GM12878 (cell line): ENCODE measurements around the gene KIF21B. TPM values are rescaled to one million over a fixed set of nuclear protein-coding genes. Genes with fewer than 3 reads are reported as not detected.

ENCODE experiments used
- ATAC-seq: fragments of 200-7000 bp; cut with Tn5 transposase; 3 replicates; pipeline ENCODE4 v1.9.1; 2020; ENCODE audit warnings: mild to moderate bottlenecking, moderate library complexity
- BruUV-seq: library from RNA; stranded (reverse); fragments of 400-500 nt; replicated peaks from 2 replicates; lab custom pipeline; 2021; lab: Mats Ljungman, UMichigan
- CTCF ChIA-PET: fragments of 300-600 bp; sonication (Branson Sonifier 250); formaldehyde crosslinking; extraction: SDS; loops from one replicate; lab custom pipeline; 2021; ENCODE audit warnings: inconsistent platforms; lab: Yijun Ruan, JAX
- POLR2A ChIA-PET: fragments of 350-600 bp; formaldehyde crosslinking; extraction: SDS; loops from one replicate; lab custom pipeline; 2021; ENCODE audit warnings: inconsistent platforms; lab: Charles Lee
- RAD21 ChIA-PET: fragments of 300-600 bp; sonication (Branson Sonifier 250); formaldehyde crosslinking; loops from one replicate; lab custom pipeline; 2023; ENCODE audit warnings: antibody characterized with exemption; ENCODE audit not compliant: unreplicated experiment; lab: Charles Lee
- SMC1A ChIA-PET: fragments of 300-600 bp; sonication (Branson Sonifier 250); formaldehyde crosslinking; loops from one replicate; lab custom pipeline; 2023; ENCODE audit not compliant: unreplicated experiment, uncharacterized antibody; lab: Charles Lee
- DNase-seq: peaks from one replicate; pipeline ENCODE4 v3.0.0-alpha.2; 2011; ENCODE audit warnings: low read depth, low spot score
- FAIRE-seq: peaks from 3 replicates; lab custom pipeline; 2011; peaks lifted over from hg19 to GRCh38; lab: Jason Lieb, UNC
- H2AFZ ChIP-seq: 2 replicates; pipeline ENCODE4 v1.6.0; 2011; ENCODE audit warnings: low read depth, low read length, control low read depth; ENCODE audit not compliant: control insufficient read depth
- H3K27ac ChIP-seq: 2 replicates; pipeline ENCODE4 v1.5.1; 2011; ENCODE audit warnings: control low read depth; ENCODE audit not compliant: control insufficient read depth, insufficient read depth
- H3K27me3 ChIP-seq, 2 experiments: replicated peaks in 1 of 2; 2 replicates each; pipeline versions ENCODE4 v1.6.0 to v1.6.1; 2011; ENCODE audit warnings: low read length in 1 of 2; ENCODE audit not compliant: control insufficient read depth in 2 of 2, insufficient read depth in 2 of 2
- H3K36me3 ChIP-seq, 2 experiments: 2 replicates each; pipeline ENCODE4 v1.5.1; 2011; ENCODE audit warnings: low read length in 1 of 2; ENCODE audit not compliant: control insufficient read depth in 2 of 2, insufficient read depth in 2 of 2
- H3K4me1 ChIP-seq: 2 replicates; pipeline ENCODE4 v1.6.1; 2011; ENCODE audit warnings: mild to moderate bottlenecking, low read length, moderate library complexity, mixed read lengths; ENCODE audit not compliant: control insufficient read depth, insufficient read depth
- H3K4me2 ChIP-seq: 2 replicates; pipeline ENCODE4 v1.6.0; 2011; ENCODE audit warnings: control low read depth; ENCODE audit not compliant: control insufficient read depth, insufficient read depth
- H3K4me3 ChIP-seq: fragments of 200-600 bp; sonication (generic); 2 replicates; pipeline ENCODE4 v1.5.1; 2016
- H3K79me2 ChIP-seq: 2 replicates; pipeline ENCODE4 v1.6.0; 2011; ENCODE audit warnings: low read length; ENCODE audit not compliant: control insufficient read depth, insufficient read depth
- H3K9ac ChIP-seq: 2 replicates; pipeline ENCODE4 v1.8.0; 2011; ENCODE audit warnings: low read length, control low read depth, mixed read lengths; ENCODE audit not compliant: control insufficient read depth, insufficient read depth
- H3K9me3 ChIP-seq: replicated peaks from 3 replicates; pipeline ENCODE4 v1.5.1; 2011; ENCODE audit warnings: mild to moderate bottlenecking, low read length; ENCODE audit not compliant: control insufficient read depth, insufficient read depth
- H4K20me1 ChIP-seq: 2 replicates; pipeline ENCODE4 v1.6.0; 2011; ENCODE audit not compliant: control insufficient read depth, insufficient read depth
- SPI1 ChIP-seq: IDR thresholded peaks from 2 replicates; pipeline ENCODE4 v1.6.1; 2011; ENCODE audit warnings: low read depth, mild to moderate bottlenecking, low read length, moderate library complexity, borderline replicate concordance; ENCODE audit not compliant: insufficient read depth
- WGBS: methylation state at CpG from one replicate; pipeline ENCODE4 v1.1.6; 2016; ENCODE audit warnings: low lambda C conversion rate; ENCODE audit not compliant: insufficient replicate concordance, insufficient coverage; ENCODE audit errors: missing lambda C conversion rate; 5-methylcytosine and 5-hydroxymethylcytosine counted together
- in situ Hi-C: fragments of 300-500 bp; cut with MboI; formaldehyde crosslinking; loops from 9 replicates; pipeline ENCODE4 v1.14.3; 2018; ENCODE audit warnings: mixed read lengths
- intact Hi-C: fragments of 100-400 bp; cut with micrococcal nuclease; formaldehyde crosslinking; loops from one replicate; pipeline ENCODE4 v1.14.2; 2022; ENCODE audit not compliant: unreplicated experiment
- polyA plus RNA-seq, 11 experiments: library from polyadenylated mRNA; depleted of rRNA in 4 of 11; unstranded in 6 of 11; stranded (reverse) in 5 of 11; fragments of >200 nt; fragmentation: Nextera tagmentation in 4 of 11; fragmentation: Illumina TruSeq in 1 of 11; extraction: Ambion mirVana in 4 of 11; extraction: Trizol in 1 of 11; gene quantifications; 1 replicate in 1 of 11; 2 replicates in 10 of 11; pipeline versions ENCODE4 v1.2.1 to v1.2.3, GENCODE V29; 2011 to 2016; ENCODE audit warnings: inconsistent platforms in 2 of 11, missing spikeins in 2 of 11, low read depth in 1 of 11
- total RNA-seq, 4 experiments: library from RNA; depleted of rRNA in 3 of 4; stranded (reverse); fragments of >200 nt in 3 of 4; fragmentation: Illumina TruSeq in 1 of 4; extraction: Trizol in 1 of 4; gene quantifications; 2 replicates each; pipeline versions ENCODE4 v1.2.1 to v1.2.3, GENCODE V29; 2013 to 2021
- TF ChIP-seq, protein P1 (sequence below): IDR thresholded peaks from 2 replicates; pipeline ENCODE4 v1.6.1; 2011; ENCODE audit warnings: low read depth, mild to moderate bottlenecking, low read length, moderate library complexity, borderline replicate concordance; ENCODE audit errors: extremely low read depth
- TF ChIP-seq, protein P2 (sequence below): fragments of 450-650 bp; IDR thresholded peaks from 2 replicates; pipeline ENCODE4 v1.6.1; 2016; ENCODE audit warnings: mild to moderate bottlenecking

KIF21B gene
- total and polyA plus RNA-seq, 10 of the 15 experiments (the other 5 are each of a cell fraction or from before 2014, with no cell fraction given): 2.3 to 47.7 (median 12.6) TPM

DNA sequence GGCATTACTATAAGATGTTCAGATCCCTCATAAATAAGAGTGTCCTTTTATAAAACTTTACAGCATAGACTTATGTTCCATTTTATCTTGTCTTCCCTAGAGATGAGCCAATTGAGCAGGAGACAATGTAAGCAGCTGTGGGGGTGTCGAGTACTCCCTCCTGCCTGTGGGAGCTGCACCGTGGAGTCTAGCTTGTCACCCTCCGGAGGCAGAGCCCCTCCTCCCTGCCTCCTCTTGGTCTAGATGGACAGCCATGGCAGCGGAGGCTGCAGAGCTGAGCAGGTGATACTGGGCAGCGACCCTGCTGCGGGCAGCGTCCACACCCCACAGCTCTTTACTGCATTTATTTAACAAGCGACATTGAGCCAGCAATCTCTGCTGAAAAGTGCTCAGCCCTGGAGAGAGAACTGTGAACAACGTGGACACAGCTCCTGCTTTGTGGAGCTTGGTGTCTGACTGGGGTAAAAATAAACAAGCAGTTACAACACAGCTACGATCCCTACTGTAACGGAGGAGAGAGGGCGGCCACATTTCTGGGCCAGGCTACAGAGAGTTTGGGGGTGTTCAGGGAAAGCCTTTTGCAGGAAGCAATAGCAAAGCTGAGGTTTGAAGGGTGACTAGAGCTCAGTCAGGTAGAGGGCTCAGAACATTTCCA lies 12.8 kb upstream of the KIF21B start:
- Histone ChIP-seq H2AFZ (no peak overlapping the region), H3K9ac (no peak overlapping the region), H3K4me1 (no peaks in the 10 kb centered on the region), H3K4me3 (no peak overlapping the region), H3K36me3 (no peaks in the 10 kb centered on the region), H4K20me1 (no peaks in the 10 kb centered on the region), H3K4me2 (no peak overlapping the region), H3K27me3 (no peaks in the 10 kb centered on the region), H3K79me2 (no peaks in the 10 kb centered on the region), H3K9me3 (no peaks in the 10 kb centered on the region), H3K27ac (no peak overlapping the region)
- ChIA-PET SMC1A (interaction anchor here (0.6 to 1.9 kb wide), 7 partner anchors 9 to 477 kb away, joined by 3 to 11 read pairs (median 4); no protein-coding TSS in a partner anchor), POLR2A (interaction anchor here (0.6 to 2.0 kb wide), 5 partner anchors 10 to 208 kb away, joined by 3 to 6 read pairs (median 3); partner anchors contain the start of gene KIF21B), RAD21 (interaction anchor here (0.6 to 12.4 kb wide), 7 partner anchors 8 to 65 kb away, joined by 3 to 128 read pairs (median 3); no protein-coding TSS in a partner anchor), CTCF (interaction anchor here (1.1 to 18.1 kb wide), 5 partner anchors 14 to 182 kb away, joined by 3 to 250 read pairs (median 5); partner anchors contain the start of gene KIF21B)
- in situ Hi-C loops (no loop called here), intact Hi-C loops (no loop called here)
- 55% methylated on average over 12 of the region's 12 CpGs for WGBS
- BruUV-seq: no TSS peak
- TF ChIP-seq, protein P1, sequence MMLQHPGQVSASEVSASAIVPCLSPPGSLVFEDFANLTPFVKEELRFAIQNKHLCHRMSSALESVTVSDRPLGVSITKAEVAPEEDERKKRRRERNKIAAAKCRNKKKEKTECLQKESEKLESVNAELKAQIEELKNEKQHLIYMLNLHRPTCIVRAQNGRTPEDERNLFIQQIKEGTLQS: no peak
- TF ChIP-seq, protein P2, sequence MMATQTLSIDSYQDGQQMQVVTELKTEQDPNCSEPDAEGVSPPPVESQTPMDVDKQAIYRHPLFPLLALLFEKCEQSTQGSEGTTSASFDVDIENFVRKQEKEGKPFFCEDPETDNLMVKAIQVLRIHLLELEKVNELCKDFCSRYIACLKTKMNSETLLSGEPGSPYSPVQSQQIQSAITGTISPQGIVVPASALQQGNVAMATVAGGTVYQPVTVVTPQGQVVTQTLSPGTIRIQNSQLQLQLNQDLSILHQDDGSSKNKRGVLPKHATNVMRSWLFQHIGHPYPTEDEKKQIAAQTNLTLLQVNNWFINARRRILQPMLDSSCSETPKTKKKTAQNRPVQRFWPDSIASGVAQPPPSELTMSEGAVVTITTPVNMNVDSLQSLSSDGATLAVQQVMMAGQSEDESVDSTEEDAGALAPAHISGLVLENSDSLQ: no peak
- no peak for TF ChIP-seq SPI1
- no peak for DNase-seq
- no peak for ATAC-seq
- no peak for FAIRE-seq
